Transverse colon (tissue), 4 donors: Measurements from ENCODE around the gene CRELD2. TPM values are rescaled to one million over a fixed set of nuclear protein-coding genes. Genes with fewer than 3 reads are reported as not detected.

ENCODE experiments used
- DNase-seq: peaks from one replicate; pipeline ENCODE4 v3.0.0-alpha.2; 2019
- H3K27ac ChIP-seq, 4 donors: fragments of 200-600 bp; sonication (generic); 2 replicates each; pipeline ENCODE4 v1.5.1; 2016 to 2018; ENCODE audit warnings: inconsistent platforms in 4 of 4
- H3K27me3 ChIP-seq: fragments of 200-600 bp; sonication (generic); 2 replicates; pipeline ENCODE4 v1.5.1; 2017; ENCODE audit warnings: inconsistent platforms
- H3K36me3 ChIP-seq, 4 donors: fragments of 200-600 bp; sonication (generic); 2 replicates each; pipeline ENCODE4 v1.5.1; 2017 to 2019; ENCODE audit warnings: inconsistent platforms in 4 of 4
- H3K4me1 ChIP-seq, 4 donors: fragments of 200-600 bp; sonication (generic); 2 replicates each; pipeline ENCODE4 v1.5.1; 2017 to 2020; ENCODE audit warnings: inconsistent platforms in 4 of 4
- H3K4me3 ChIP-seq, 4 donors: fragments of 200-600 bp; sonication (generic); 1 replicate in 1 of 4; 2 replicates in 3 of 4; pipeline versions ENCODE4 v1.5.1 to v1.6.1; 2017 to 2019; ENCODE audit warnings: inconsistent platforms in 4 of 4
- H3K9me3 ChIP-seq, 2 donors: fragments of 200-600 bp; sonication (generic); 2 replicates each; pipeline ENCODE4 v1.5.1; 2017 to 2019; ENCODE audit warnings: inconsistent platforms in 2 of 2
- CTCF ChIP-seq, 5 experiments: fragments of 200-600 bp in 3 of 5; fragments of 450-650 bp in 2 of 5; sonication (generic) in 3 of 5; IDR thresholded peaks; 1 replicate in 2 of 5; 2 replicates in 3 of 5; pipeline ENCODE4 v1.5.1; 2016 to 2017; ENCODE audit warnings: antibody characterized with exemption in 5 of 5, inconsistent platforms in 3 of 5, mild to moderate bottlenecking in 2 of 5, moderate library complexity in 1 of 5
- EP300 ChIP-seq: sonication (generic); formaldehyde crosslinking; IDR thresholded peaks from one replicate; pipeline ENCODE4 v1.6.1; 2017; ENCODE audit warnings: antibody characterized with exemption, low read depth
- POLR2A ChIP-seq: fragments of 450-650 bp; IDR thresholded peaks from one replicate; pipeline ENCODE4 v1.6.1; 2016; ENCODE audit warnings: antibody characterized with exemption, mild to moderate bottlenecking, moderate library complexity
- POLR2AphosphoS5 ChIP-seq, 3 donors: sonication (generic); formaldehyde crosslinking; IDR thresholded peaks; one replicate each; pipeline ENCODE4 v1.6.1; 2016; ENCODE audit warnings: antibody characterized with exemption in 3 of 3
- WGBS, 2 donors: methylation state at CpG; one replicate each; pipeline ENCODE4 v1.1.5; 2018; ENCODE audit warnings: low coverage in 1 of 2; 5-methylcytosine and 5-hydroxymethylcytosine counted together
- in situ Hi-C, 4 donors: fragments of 200-750 bp; cut with MboI; loops; one replicate each; pipeline versions ENCODE4 v1.15.0 to v1.15.1; 2017; ENCODE audit warnings: low sequenced_read_pairs in 3 of 4, low pct_ligation_motif_present in 1 of 4, low pct_unique_long_range_greater_than_20kb in 1 of 4
- intact Hi-C: fragments of 100-400 bp; cut with DNase I; formaldehyde crosslinking; loops from one replicate; pipeline ENCODE4 v1.15.1; 2023; ENCODE audit warnings: low total_unique reads
- total RNA-seq, 4 donors: library from RNA; depleted of rRNA; stranded (reverse); fragments of >200 nt; gene quantifications; one replicate each; pipeline ENCODE4 v1.1.0, GENCODE V29; 2016

Gene CRELD2
- total RNA-seq, 4 donors from 2014 or later: 31.0 to 37.9 (median 36.4) TPM

GRCh38 chr22:49950396-49950994 is 32.1 kb downstream of the CRELD2 start:
- Histone ChIP-seq H3K27ac (peak overlapping the region; percentile 90 to 97 (median 94)), H3K4me1 (peaks cover 19 to 63% (median 59%) of the 10 kb centered on the region in 4 donors), H3K36me3 (no peaks in the 10 kb centered on the region), H3K27me3 (no peaks in the 10 kb centered on the region), H3K4me3 (no peak overlapping the region), H3K9me3 (no peaks in the 10 kb centered on the region)
- DNase-seq: peak; percentile 61
- no peak for TF ChIP-seq CTCF (IDR thresholded peaks at IDR 0.05)
- TF ChIP-seq POLR2AphosphoS5 (IDR thresholded peaks at IDR 0.05): no peak
- TF ChIP-seq POLR2A: no peak
- TF ChIP-seq EP300: no peak
- in situ Hi-C loops: loop anchor here in 1 of 4 donors (25.0 kb wide), 1 partner anchor 88 kb away; the partner anchor contains the start of gene ZBED4
- intact Hi-C loops: no loop called here
- 49 to 76% methylated on average over 4 to 14 of the region's 18 CpGs for WGBS, 2 donors

GRCh38 chr22:49951000-49951677 is 32.7 kb downstream of the CRELD2 start:
- no peaks in the 10 kb centered on the region for H3K9me3 ChIP-seq
- no peak overlapping the region for H3K4me3 ChIP-seq
- intact Hi-C loops: no loop called here
- 51 to 79% methylated on average over 6 to 24 of the region's 28 CpGs for WGBS, 2 donors
- in situ Hi-C loops: loop anchor here in 1 of 4 donors (25.0 kb wide), 1 partner anchor 89 kb away; the partner anchor contains the start of gene ZBED4
- H3K27ac ChIP-seq: peak overlapping the region; percentile 90 to 97 (median 94)
- DNase-seq: peak; percentile 92
- no peaks in the 10 kb centered on the region for H3K36me3 ChIP-seq
- no peaks in the 10 kb centered on the region for H3K27me3 ChIP-seq
- peaks cover 19 to 57% (median 54%) of the 10 kb centered on the region in 4 donors for H3K4me1 ChIP-seq
- TF ChIP-seq POLR2AphosphoS5 (IDR thresholded peaks at IDR 0.05) (peak; percentile 66 to 92 (median 86)), CTCF (IDR thresholded peaks at IDR 0.05) (no peak), EP300 (peak; percentile 79), POLR2A (peak; percentile 77)

GRCh38 chr22:49951678-49951985 is 33.2 kb downstream of the CRELD2 start:
- Histone ChIP-seq H3K9me3 (no peaks in the 10 kb centered on the region), H3K27me3 (no peaks in the 10 kb centered on the region), H3K4me1 (peaks cover 19 to 52% (median 51%) of the 10 kb centered on the region in 4 donors), H3K36me3 (no peaks in the 10 kb centered on the region), H3K4me3 (no peak overlapping the region), H3K27ac (peak overlapping the region; percentile 90 to 97 (median 94))
- WGBS, 2 donors: 48% methylated on average over 4 of the region's 4 CpGs; no CpG with 5 or more reads in 1 of the 2 donors
- DNase-seq: no peak
- TF ChIP-seq POLR2AphosphoS5 (IDR thresholded peaks at IDR 0.05) (no peak), POLR2A (no peak), CTCF (IDR thresholded peaks at IDR 0.05) (no peak), EP300 (no peak)
- intact Hi-C loops (no loop called here), in situ Hi-C loops (loop anchor here in 1 of 4 donors (25.0 kb wide), 1 partner anchor 89 kb away; the partner anchor contains the start of gene ZBED4)
